Activated CD4-positive, alpha-beta T cell treated with anti-CD3 and anti-CD28 coated beads, Interleukin-2, amount 10 ng/mL, durations not matched to agents 7 days and 5 days (primary cell): ENCODE data around the gene DOLK. TPM values are rescaled to one million over a fixed set of nuclear protein-coding genes. Genes with fewer than 3 reads are reported as not detected.

Source experiments
- CTCF ChIA-PET: fragments of 350-600 bp; sonication (Branson Sonifier 250); formaldehyde crosslinking; loops from one replicate; lab custom pipeline; 2021; ENCODE audit warnings: antibody characterized with exemption; lab: Charles Lee
- POLR2A ChIA-PET: fragments of 350-600 bp; sonication (Branson Sonifier 250); formaldehyde crosslinking; loops from one replicate; lab custom pipeline; 2021; ENCODE audit warnings: antibody characterized with exemption; lab: Charles Lee
- DNase-seq: peaks from one replicate; pipeline ENCODE4 v3.0.0-alpha.2; 2020
- H3K27ac Mint-ChIP-seq: one replicate; pipeline ENCODE4 v1.8.0; 2021; ENCODE audit warnings: mild to moderate bottlenecking, moderate library complexity, mixed read lengths
- H3K27me3 Mint-ChIP-seq: one replicate; pipeline ENCODE4 v1.8.0; 2021; ENCODE audit warnings: mixed read lengths
- H3K36me3 Mint-ChIP-seq: one replicate; pipeline ENCODE4 v1.8.0; 2021; ENCODE audit warnings: low read depth, mixed read lengths
- H3K4me1 Mint-ChIP-seq: one replicate; pipeline ENCODE4 v1.8.0; 2021; ENCODE audit warnings: mixed read lengths
- H3K4me3 Mint-ChIP-seq: one replicate; pipeline ENCODE4 v1.8.0; 2021; ENCODE audit warnings: mild to moderate bottlenecking, moderate library complexity, mixed read lengths
- H3K9me3 Mint-ChIP-seq: one replicate; pipeline ENCODE4 v1.8.0; 2021; ENCODE audit warnings: mixed read lengths
- total RNA-seq, 2 experiments: library from RNA; stranded (reverse); gene quantifications; one replicate each; pipeline ENCODE4 v1.2.3, GENCODE V29; 2021

The DOLK gene
- total RNA-seq, 2 experiments from 2014 or later: 8.4 to 9.2 TPM

DNA sequence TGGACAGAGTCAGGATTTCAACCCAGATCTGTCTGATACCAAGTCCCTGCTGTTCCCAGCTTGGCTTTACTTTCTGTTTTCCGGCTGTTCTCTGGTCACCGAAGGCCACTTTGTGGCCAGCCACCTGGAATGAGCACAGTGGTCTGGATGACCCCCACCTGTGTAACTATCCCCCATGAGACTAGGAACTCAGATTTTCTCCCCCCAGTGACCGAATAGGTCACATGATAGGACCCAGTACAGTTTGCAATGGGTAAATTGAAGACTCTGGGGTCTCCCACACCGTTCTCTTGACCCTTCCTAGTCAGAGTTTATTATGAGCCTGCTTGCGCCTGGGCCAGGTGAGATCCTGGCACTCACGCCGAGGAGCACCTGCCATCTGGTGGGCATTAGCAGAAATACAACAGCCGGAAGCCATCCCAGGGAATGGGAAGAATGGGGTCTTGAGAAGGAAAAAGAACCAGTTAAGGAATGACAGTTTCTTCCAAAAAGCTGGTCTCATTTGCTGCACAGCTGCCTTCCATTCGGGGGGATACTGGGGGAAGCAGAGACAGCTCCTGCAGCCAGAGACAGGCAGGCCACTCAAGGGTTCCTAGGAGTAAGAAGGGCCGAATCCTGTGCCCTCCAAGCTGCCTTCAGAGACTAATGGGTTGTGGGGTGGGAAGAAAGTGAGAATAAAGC, 19.5 kb downstream of the DOLK start:
- H3K27ac Mint-ChIP-seq: no peak overlapping the region
- CTCF ChIA-PET: interaction anchor here (0.7 to 2.4 kb wide), 19 partner anchors 9 to 280 kb away, joined by 3 to 9 read pairs (median 4); partner anchors contain the start of genes ENDOG and PKN3
- POLR2A ChIA-PET: no interaction called here
- peaks cover 25% of the 10 kb centered on the region for H3K4me1 Mint-ChIP-seq
- peaks cover 3% of the 10 kb centered on the region for H3K27me3 Mint-ChIP-seq
- H3K4me3 Mint-ChIP-seq: no peak overlapping the region
- no peaks in the 10 kb centered on the region for H3K9me3 Mint-ChIP-seq
- DNase-seq: peak; percentile 57
- no peaks in the 10 kb centered on the region for H3K36me3 Mint-ChIP-seq

DNA sequence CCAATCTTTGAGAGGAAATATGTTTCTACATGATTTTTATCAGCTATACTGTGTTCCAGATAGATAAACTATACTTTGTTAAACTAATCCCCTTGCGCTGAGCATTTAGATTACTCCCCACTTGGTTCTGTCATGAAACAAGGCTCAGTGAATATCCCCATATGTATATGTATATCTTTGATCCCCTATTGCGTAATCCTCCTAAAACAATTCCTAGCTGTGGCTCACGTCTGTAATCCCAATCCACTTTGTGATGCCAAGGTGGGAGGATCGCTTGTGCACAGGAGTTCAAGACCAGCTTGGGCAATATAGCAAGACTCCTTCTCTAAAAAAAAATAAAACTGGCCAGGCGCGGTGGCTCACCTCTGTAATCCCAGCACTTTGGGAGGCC, 23.9 kb downstream of the DOLK start:
- CTCF ChIA-PET: interaction anchor here (0.6 to 1.4 kb wide), 5 partner anchors 15 to 605 kb away, joined by 3 to 4 read pairs (median 3); partner anchors contain the start of gene ENDOG
- H3K9me3 Mint-ChIP-seq: no peaks in the 10 kb centered on the region
- no peak for DNase-seq
- H3K36me3 Mint-ChIP-seq: peaks cover 4% of the 10 kb centered on the region
- no peak overlapping the region for H3K4me3 Mint-ChIP-seq
- H3K27me3 Mint-ChIP-seq: peaks cover 3% of the 10 kb centered on the region
- no peak overlapping the region for H3K27ac Mint-ChIP-seq
- peaks cover 27% of the 10 kb centered on the region for H3K4me1 Mint-ChIP-seq
- POLR2A ChIA-PET: interaction anchor here (0.5 kb wide), 1 partner anchor 208 kb away, joined by 4 read pairs; no protein-coding TSS in a partner anchor

DNA sequence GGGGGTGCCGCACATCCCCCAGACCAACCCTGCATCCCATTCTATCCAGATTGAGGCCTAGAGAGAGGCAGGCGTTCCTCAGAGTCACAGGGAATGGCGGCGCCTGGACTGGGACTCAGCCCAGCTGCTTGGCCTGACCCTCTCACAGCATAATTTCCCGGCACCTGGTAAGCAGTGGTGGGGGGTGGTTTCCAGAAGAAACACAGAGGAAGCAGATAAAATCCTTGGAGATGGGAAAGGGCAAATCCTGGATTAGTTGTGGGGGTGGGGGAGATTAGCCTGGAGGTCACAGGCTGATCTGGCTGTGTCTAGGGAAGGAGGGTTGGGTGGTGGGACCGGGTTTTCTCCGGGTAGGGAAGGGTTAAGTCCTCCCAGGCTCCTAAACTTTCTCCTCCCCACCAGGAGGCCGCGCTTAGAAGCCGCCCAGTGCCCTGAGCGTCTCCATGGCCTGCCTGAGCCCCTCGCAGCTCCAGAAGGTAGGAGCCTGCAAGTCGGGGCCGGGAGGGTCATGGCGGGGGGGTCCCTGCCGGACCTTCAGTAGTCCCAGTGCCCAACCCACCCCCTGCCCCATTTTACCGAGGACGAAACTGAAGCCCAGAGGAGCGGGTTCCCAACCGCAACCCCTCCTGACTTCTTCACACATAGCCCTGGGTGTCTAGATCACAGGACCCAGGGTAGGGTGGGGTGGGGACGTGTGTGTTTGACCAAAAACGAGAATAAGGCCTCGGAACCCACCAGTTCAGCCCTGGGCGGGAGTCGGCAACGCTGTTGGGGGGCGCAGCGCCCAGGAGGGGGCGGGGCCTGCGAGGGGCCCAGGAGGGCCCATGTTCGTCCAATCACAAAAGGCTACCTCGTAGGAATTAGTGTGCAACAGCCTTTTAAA, 25.3 kb downstream of the DOLK start:
- no peak for DNase-seq
- CTCF ChIA-PET: no interaction called here
- peaks cover 16% of the 10 kb centered on the region for H3K36me3 Mint-ChIP-seq
- peaks cover 3% of the 10 kb centered on the region for H3K27me3 Mint-ChIP-seq
- no peak overlapping the region for H3K4me3 Mint-ChIP-seq
- peaks cover 17% of the 10 kb centered on the region for H3K4me1 Mint-ChIP-seq
- no peaks in the 10 kb centered on the region for H3K9me3 Mint-ChIP-seq
- POLR2A ChIA-PET: no interaction called here
- H3K27ac Mint-ChIP-seq: peak overlapping the region; percentile 76

DNA sequence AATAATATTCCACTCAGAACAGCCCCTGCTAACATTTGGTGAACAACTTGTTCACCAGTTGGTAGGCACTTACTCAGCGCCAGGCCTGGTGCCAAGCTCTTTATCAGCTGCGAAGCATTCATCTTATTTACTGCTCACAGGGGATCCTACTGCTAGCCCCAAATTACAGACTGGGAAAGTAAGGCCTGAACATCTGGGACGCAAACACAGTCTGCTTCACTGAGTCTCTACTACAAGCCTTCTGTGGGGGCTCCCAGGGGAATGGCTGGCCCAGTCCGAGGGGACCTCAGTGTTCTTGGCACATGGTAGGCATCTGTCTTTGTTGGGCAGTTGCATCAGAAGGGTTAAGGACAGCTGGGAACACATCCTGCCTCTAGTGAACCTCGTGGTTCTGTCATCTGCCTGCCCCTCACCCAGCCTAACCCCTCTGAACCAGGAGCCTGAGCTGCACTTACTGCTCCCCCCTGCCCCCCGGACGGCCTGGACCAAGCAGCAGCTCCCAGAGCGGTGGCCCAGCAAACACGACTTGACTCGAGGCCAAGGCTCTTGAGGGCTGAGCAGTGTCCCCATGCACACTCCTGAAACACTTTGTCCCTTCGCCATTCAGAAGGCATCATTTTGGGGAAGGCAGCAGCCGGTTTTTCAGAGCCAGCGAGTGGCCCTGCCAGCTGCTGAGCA, 26.9 kb downstream of the DOLK start, which contains the start of gene PHYHD1:
TSS of gene PHYHD1 (plus strand) at position 602 of the 678 bp plus-strand sequence. CDS start 1,342 bp downstream, outside the sequence.
- H3K9me3 Mint-ChIP-seq: no peaks in the 10 kb centered on the region
- POLR2A ChIA-PET: no interaction called here
- CTCF ChIA-PET: no interaction called here
- H3K4me3 Mint-ChIP-seq: no peak within 1 kb of the TSS
- H3K4me1 Mint-ChIP-seq: peaks cover 6% of the 10 kb centered on the region
- H3K27me3 Mint-ChIP-seq: no peaks in the 10 kb centered on the region
- peaks cover 17% of the 10 kb centered on the region for H3K36me3 Mint-ChIP-seq
- no peak for DNase-seq
- H3K27ac Mint-ChIP-seq: peak within 1 kb of the TSS; percentile 76

DNA sequence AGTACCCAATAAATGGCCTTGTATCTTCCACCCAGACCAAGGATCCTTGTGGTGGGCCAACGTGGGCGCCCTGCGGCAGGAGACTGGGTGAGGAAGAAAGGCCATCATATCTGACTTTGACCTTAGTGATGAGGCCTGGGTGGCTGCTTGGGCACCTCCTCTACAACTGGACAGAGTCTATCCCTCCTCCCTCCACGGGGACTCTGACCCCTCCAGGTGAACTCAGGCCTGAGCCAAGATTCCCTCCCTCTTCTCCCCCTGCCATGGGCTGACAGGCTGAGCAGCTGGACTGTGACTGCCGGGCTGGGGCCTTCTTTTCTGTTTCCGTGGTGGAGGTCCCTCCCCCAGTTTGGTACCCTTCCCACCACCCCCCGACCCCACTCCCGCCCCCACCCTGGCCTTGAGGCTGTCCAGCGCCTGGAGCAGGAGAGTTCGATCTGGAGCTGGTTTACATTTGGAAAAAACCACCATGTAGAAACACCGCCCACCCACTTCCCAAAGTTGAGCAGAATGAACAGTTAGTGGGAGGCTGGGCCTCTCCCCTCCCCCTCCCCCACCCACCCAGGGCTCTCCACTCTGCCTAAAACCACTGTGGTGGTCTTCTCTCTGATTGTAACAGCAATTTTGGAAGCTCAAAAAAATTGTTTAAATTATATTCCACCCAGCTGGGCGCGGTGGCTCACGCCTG, 27.9 kb downstream of the DOLK start:
- Mint-ChIP-seq H3K4me3 (no peak overlapping the region), H3K36me3 (peaks cover 17% of the 10 kb centered on the region), H3K27ac (peak overlapping the region; percentile 25), H3K9me3 (no peaks in the 10 kb centered on the region), H3K4me1 (peaks cover 4% of the 10 kb centered on the region), H3K27me3 (no peaks in the 10 kb centered on the region)
- CTCF ChIA-PET: no interaction called here
- POLR2A ChIA-PET: no interaction called here
- no peak for DNase-seq

DNA sequence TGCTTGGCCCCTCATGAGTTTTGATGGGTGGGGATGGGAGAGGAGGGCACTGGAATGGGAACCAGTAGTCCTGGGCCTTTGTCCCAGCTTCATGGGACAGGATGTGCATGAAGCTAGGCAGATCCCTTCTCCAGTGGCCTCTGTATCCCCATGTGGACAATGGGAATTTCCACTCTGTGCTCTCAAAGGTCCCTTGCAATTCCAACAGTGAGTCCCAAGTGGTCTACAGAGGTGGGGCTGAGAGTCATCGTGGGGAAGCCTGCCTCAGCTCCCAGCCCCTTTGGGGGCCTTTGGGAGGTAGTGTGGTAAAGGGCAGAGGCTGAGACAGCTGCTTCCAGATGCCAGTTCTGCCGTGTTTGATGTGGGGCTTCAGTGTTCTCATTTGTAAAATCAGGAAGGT, 28.5 kb downstream of the DOLK start:
- H3K36me3 Mint-ChIP-seq: peaks cover 17% of the 10 kb centered on the region
- peaks cover 6% of the 10 kb centered on the region for H3K4me1 Mint-ChIP-seq
- no peak for DNase-seq
- CTCF ChIA-PET: interaction anchor here (0.7 kb wide), 1 partner anchor 13 kb away, joined by 4 read pairs; no protein-coding TSS in a partner anchor
- H3K27me3 Mint-ChIP-seq: no peaks in the 10 kb centered on the region
- no peak overlapping the region for H3K4me3 Mint-ChIP-seq
- no peaks in the 10 kb centered on the region for H3K9me3 Mint-ChIP-seq
- peak overlapping the region; percentile 63 for H3K27ac Mint-ChIP-seq
- POLR2A ChIA-PET: no interaction called here

DNA sequence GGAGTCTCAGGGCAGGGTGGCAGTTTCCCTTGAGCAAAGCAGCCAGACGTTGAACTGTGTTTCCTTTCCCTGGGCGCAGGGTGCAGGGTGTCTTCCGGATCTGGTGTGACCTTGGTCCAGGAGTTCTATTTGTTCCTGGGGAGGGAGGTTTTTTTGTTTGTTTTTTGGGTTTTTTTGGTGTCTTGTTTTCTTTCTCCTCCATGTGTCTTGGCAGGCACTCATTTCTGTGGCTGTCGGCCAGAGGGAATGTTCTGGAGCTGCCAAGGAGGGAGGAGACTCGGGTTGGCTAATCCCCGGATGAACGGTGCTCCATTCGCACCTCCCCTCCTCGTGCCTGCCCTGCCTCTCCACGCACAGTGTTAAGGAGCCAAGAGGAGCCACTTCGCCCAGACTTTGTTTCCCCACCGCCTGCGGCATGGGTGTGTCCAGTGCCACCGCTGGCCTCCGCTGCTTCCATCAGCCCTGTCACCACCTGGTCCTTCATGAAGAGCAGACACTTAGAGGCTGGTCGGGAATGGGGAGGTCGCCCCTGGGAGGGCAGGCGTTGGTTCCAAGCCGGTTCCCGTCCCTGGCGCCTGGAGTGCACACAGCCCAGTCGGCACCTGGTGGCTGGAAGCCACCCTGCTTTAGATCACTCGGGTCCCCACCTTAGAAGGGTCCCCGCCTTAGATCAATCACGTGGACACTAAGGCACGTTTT, 30.1 kb downstream of the DOLK start:
- no peak for DNase-seq
- Mint-ChIP-seq H3K4me3 (no peak overlapping the region), H3K27me3 (no peaks in the 10 kb centered on the region), H3K9me3 (no peaks in the 10 kb centered on the region), H3K36me3 (peaks cover 26% of the 10 kb centered on the region), H3K4me1 (peaks cover 20% of the 10 kb centered on the region), H3K27ac (no peak overlapping the region)
- ChIA-PET POLR2A (no interaction called here), CTCF (interaction anchor here (1.0 to 1.4 kb wide), 2 partner anchors 11 to 19 kb away, joined by 4 to 5 read pairs; no protein-coding TSS in a partner anchor)

DNA sequence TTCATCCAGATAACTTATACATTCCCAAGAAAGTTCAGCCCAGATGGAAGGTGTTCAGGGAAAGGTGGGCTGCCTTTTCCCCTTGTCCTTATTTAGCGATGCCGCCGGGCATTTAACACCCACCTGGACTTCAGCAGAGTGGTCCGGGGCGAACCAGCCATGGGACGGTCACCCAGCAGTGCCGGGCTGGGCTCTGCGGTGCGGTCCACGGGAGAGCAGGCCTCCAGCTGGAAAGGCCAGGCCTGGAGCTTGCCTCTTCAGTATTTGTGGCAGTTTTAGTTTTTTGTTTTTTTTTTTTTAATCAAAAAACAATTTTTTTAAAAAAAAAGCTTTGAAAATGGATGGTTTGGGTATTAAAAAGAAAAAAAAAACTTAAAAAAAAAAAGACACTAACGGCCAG, 30.7 kb downstream of the DOLK start:
- ChIA-PET CTCF (interaction anchor here (1.0 to 1.4 kb wide), 2 partner anchors 12 to 18 kb away, joined by 4 to 5 read pairs; no protein-coding TSS in a partner anchor), POLR2A (no interaction called here)
- Mint-ChIP-seq H3K4me1 (peaks cover 25% of the 10 kb centered on the region), H3K36me3 (peaks cover 30% of the 10 kb centered on the region), H3K9me3 (no peaks in the 10 kb centered on the region), H3K27me3 (no peaks in the 10 kb centered on the region), H3K27ac (no peak overlapping the region), H3K4me3 (no peak overlapping the region)
- no peak for DNase-seq

DNA sequence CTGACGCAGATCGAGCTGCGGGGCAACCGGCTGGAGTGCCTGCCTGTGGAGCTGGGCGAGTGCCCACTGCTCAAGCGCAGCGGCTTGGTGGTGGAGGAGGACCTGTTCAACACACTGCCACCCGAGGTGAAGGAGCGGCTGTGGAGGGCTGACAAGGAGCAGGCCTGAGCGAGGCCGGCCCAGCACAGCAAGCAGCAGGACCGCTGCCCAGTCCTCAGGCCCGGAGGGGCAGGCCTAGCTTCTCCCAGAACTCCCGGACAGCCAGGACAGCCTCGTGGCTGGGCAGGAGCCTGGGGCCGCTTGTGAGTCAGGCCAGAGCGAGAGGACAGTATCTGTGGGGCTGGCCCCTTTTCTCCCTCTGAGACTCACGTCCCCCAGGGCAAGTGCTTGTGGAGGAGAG, 31.2 kb downstream of the DOLK start:
- no peak for DNase-seq
- CTCF ChIA-PET: interaction anchor here (0.5 to 1.4 kb wide), 3 partner anchors 13 to 565 kb away, joined by 3 to 5 read pairs (median 4); no protein-coding TSS in a partner anchor
- POLR2A ChIA-PET: no interaction called here
- H3K36me3 Mint-ChIP-seq: peaks cover 31% of the 10 kb centered on the region
- peaks cover 29% of the 10 kb centered on the region for H3K4me1 Mint-ChIP-seq
- H3K9me3 Mint-ChIP-seq: no peaks in the 10 kb centered on the region
- no peak overlapping the region for H3K4me3 Mint-ChIP-seq
- no peak overlapping the region for H3K27ac Mint-ChIP-seq
- no peaks in the 10 kb centered on the region for H3K27me3 Mint-ChIP-seq

DNA sequence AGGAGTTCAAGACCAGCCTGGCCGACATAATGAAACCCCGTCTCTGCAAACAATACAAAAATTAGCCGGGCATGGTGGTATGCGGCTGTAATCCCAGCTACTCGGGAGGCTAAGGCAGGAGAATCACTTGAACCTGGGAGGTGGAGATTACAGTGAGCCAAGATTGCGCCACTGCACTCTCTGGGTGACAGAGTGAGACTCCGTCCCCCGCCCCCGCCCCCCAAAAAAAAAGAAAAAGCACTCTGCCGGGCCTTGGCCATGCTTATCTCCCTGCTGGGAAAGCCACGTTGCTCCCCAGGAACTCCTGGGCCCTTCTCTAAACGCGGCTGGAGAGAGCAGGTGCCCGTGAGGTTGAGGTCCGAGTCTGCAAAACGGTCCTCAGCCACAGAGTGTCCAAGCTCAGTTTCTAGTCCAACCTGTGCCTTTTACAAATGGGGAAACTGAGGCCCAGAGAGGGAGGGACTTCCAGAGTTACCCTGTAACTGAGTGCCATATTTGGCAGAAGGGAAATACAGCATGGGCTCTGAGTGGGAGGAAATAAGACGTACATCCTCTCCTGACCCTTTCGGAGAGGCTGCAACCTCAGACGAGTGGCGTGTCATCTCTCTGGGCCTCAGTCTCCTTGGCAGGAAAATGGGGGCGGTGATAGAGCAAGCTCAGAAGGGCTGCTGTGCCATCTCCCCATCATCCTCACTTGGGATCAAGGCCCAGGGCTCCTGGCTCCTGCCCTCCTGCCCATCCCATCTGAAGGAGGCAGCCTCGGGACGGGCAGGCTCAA, 33.2 kb downstream of the DOLK start:
- DNase-seq: no peak
- no peaks in the 10 kb centered on the region for H3K27me3 Mint-ChIP-seq
- POLR2A ChIA-PET: no interaction called here
- peak overlapping the region; percentile 19 for H3K27ac Mint-ChIP-seq
- peaks cover 41% of the 10 kb centered on the region for H3K36me3 Mint-ChIP-seq
- H3K4me3 Mint-ChIP-seq: no peak overlapping the region
- CTCF ChIA-PET: no interaction called here
- H3K9me3 Mint-ChIP-seq: no peaks in the 10 kb centered on the region
- H3K4me1 Mint-ChIP-seq: peaks cover 37% of the 10 kb centered on the region
